Sigmoid colon (tissue), 7 donors: ENCODE data around the gene HELZ2. TPM values are rescaled to one million over a fixed set of nuclear protein-coding genes. Genes with fewer than 3 reads are reported as not detected.

ENCODE experiments used
- DNase-seq: peaks from one replicate; pipeline ENCODE4 v3.0.0-alpha.2; 2019
- H3K27ac ChIP-seq, 4 donors: fragments of 200-600 bp; sonication (generic); one replicate each; pipeline ENCODE4 v1.5.1; 2016 to 2019; ENCODE audit warnings: mild to moderate bottlenecking in 1 of 4
- H3K27me3 ChIP-seq, 3 donors: fragments of 200-600 bp; sonication (generic); one replicate each; pipeline ENCODE4 v1.5.1; 2019; ENCODE audit warnings: mild to moderate bottlenecking in 1 of 3
- H3K36me3 ChIP-seq, 4 donors: fragments of 200-600 bp; sonication (generic); one replicate each; pipeline ENCODE4 v1.5.1; 2016 to 2019
- H3K4me1 ChIP-seq, 4 donors: fragments of 200-600 bp; sonication (generic); one replicate each; pipeline ENCODE4 v1.5.1; 2017 to 2019
- H3K4me3 ChIP-seq, 4 donors: fragments of 200-600 bp; sonication (generic); one replicate each; pipeline ENCODE4 v1.5.1; 2017 to 2019; ENCODE audit warnings: mild to moderate bottlenecking in 2 of 4, moderate library complexity in 1 of 4
- H3K9me3 ChIP-seq, 4 donors: fragments of 200-600 bp in 3 of 4; sonication (generic) in 3 of 4; one replicate each; pipeline versions ENCODE4 v1.5.1 to v1.6.1; 2013 to 2019
- CTCF ChIP-seq, 4 experiments: fragments of 450-650 bp in 3 of 4; fragments of 200-600 bp in 1 of 4; IDR thresholded peaks; one replicate each; pipeline ENCODE4 v1.5.1; 2016 to 2019; ENCODE audit warnings: antibody characterized with exemption in 4 of 4, mild to moderate bottlenecking in 3 of 4, moderate library complexity in 2 of 4
- EP300 ChIP-seq, 4 donors: sonication (generic); formaldehyde crosslinking; IDR thresholded peaks; one replicate each; pipeline ENCODE4 v1.6.1; 2017; ENCODE audit warnings: antibody characterized with exemption in 4 of 4
- POLR2A ChIP-seq, 2 donors: fragments of 450-650 bp; IDR thresholded peaks; one replicate each; pipeline ENCODE4 v1.6.1; 2016; ENCODE audit warnings: antibody characterized with exemption in 2 of 2, mild to moderate bottlenecking in 2 of 2, moderate library complexity in 2 of 2
- POLR2AphosphoS5 ChIP-seq, 4 donors: sonication (generic); formaldehyde crosslinking; IDR thresholded peaks; one replicate each; pipeline ENCODE4 v1.6.1; 2017; ENCODE audit warnings: antibody characterized with exemption in 4 of 4
- WGBS, 2 donors: extraction: QIAGEN DNeasy Blood & Tissue Kit; methylation state at CpG; one replicate each; pipeline ENCODE4 v1.1.7; 2013; 5-methylcytosine and 5-hydroxymethylcytosine counted together
- intact Hi-C: fragments of 100-400 bp; cut with DNase I; formaldehyde crosslinking; loops from one replicate; pipeline ENCODE4 v1.15.1; 2023
- polyA plus RNA-seq, 3 donors: library from polyadenylated mRNA; stranded (reverse); fragments of 200-250 nt; gene quantifications; one replicate each; pipeline ENCODE4 v1.2.3, GENCODE V29; 2013
- total RNA-seq, 4 donors: library from RNA; depleted of rRNA; stranded (reverse); fragments of >200 nt; gene quantifications; one replicate each; pipeline ENCODE4 v1.1.0, GENCODE V29; 2016
- donor health status: healthy with polysubstance abuse.
- donor health status: Bipolar disorder and iron deficiency.
- donor health status: healthy.

Gene HELZ2
- total and polyA plus RNA-seq, 7 donors, result 1.2 to 48.1 (median 13.6) TPM

GRCh38 chr20:63566395-63567135 is 7.5 kb downstream of the HELZ2 start:
- H3K4me1 ChIP-seq, result no peaks in the 10 kb centered on the region
- no peak overlapping the region for H3K4me3 ChIP-seq
- H3K27ac ChIP-seq, result no peak overlapping the region
- no peaks in the 10 kb centered on the region for H3K27me3 ChIP-seq
- 90 to 93% methylated on average over 46 of the region's 46 CpGs for WGBS, 2 donors
- TF ChIP-seq POLR2AphosphoS5 (IDR thresholded peaks at IDR 0.05) (no peak), CTCF (IDR thresholded peaks at IDR 0.05) (no peak), EP300 (IDR thresholded peaks at IDR 0.05) (no peak), POLR2A (IDR thresholded peaks at IDR 0.05) (no peak)
- peaks cover 8 to 41% (median 25%) of the 10 kb centered on the region in 4 donors for H3K36me3 ChIP-seq
- DNase-seq, result no peak
- intact Hi-C loops, result no loop called here
- H3K9me3 ChIP-seq, result no peaks in the 10 kb centered on the region

GRCh38 chr20:63565699-63566335 is 8.2 kb downstream of the HELZ2 start:
- Histone ChIP-seq H3K9me3 (no peaks in the 10 kb centered on the region), H3K27me3 (no peaks in the 10 kb centered on the region), H3K4me3 (no peak overlapping the region), H3K4me1 (no peaks in the 10 kb centered on the region), H3K27ac (no peak overlapping the region), H3K36me3 (peaks cover 11 to 48% (median 31%) of the 10 kb centered on the region in 4 donors)
- TF ChIP-seq EP300 (IDR thresholded peaks at IDR 0.05) (no peak), POLR2AphosphoS5 (IDR thresholded peaks at IDR 0.05) (no peak), CTCF (IDR thresholded peaks at IDR 0.05) (no peak), POLR2A (IDR thresholded peaks at IDR 0.05) (no peak)
- intact Hi-C loops, result no loop called here
- WGBS, 2 donors, result 96% methylated on average over 43 of the region's 43 CpGs
- no peak for DNase-seq

GRCh38 chr20:63565021-63565698 is 8.9 kb downstream of the HELZ2 start:
- H3K27ac ChIP-seq, result no peak overlapping the region
- no peak overlapping the region for H3K4me3 ChIP-seq
- no peaks in the 10 kb centered on the region for H3K4me1 ChIP-seq
- intact Hi-C loops, result no loop called here
- TF ChIP-seq EP300 (IDR thresholded peaks at IDR 0.05) (no peak), POLR2AphosphoS5 (IDR thresholded peaks at IDR 0.05) (no peak), CTCF (IDR thresholded peaks at IDR 0.05) (no peak), POLR2A (IDR thresholded peaks at IDR 0.05) (no peak)
- H3K27me3 ChIP-seq, result no peaks in the 10 kb centered on the region
- WGBS, 2 donors, result 95 to 96% methylated on average over 61 of the region's 61 CpGs
- H3K36me3 ChIP-seq, result peaks cover 18 to 55% (median 37%) of the 10 kb centered on the region in 4 donors
- no peaks in the 10 kb centered on the region for H3K9me3 ChIP-seq
- DNase-seq, result no peak

GRCh38 chr20:63564036-63564810 is 9.8 kb downstream of the HELZ2 start:
- DNase-seq, result no peak
- Histone ChIP-seq H3K4me3 (no peak overlapping the region), H3K27me3 (peaks cover 0 to under 1% (median 0%) of the 10 kb centered on the region in 3 donors), H3K27ac (no peak overlapping the region), H3K9me3 (no peaks in the 10 kb centered on the region), H3K36me3 (peaks cover 22 to 60% (median 43%) of the 10 kb centered on the region in 4 donors), H3K4me1 (no peaks in the 10 kb centered on the region)
- TF ChIP-seq POLR2A (IDR thresholded peaks at IDR 0.05), result no peak
- no peak for TF ChIP-seq POLR2AphosphoS5 (IDR thresholded peaks at IDR 0.05)
- TF ChIP-seq EP300 (IDR thresholded peaks at IDR 0.05), result no peak
- TF ChIP-seq CTCF (IDR thresholded peaks at IDR 0.05), result no peak
- 96 to 97% methylated on average over 62 of the region's 62 CpGs for WGBS, 2 donors
- intact Hi-C loops, result no loop called here
